Measurements from ENCODE around the gene MUL1.

MUL1 gene

DNA sequence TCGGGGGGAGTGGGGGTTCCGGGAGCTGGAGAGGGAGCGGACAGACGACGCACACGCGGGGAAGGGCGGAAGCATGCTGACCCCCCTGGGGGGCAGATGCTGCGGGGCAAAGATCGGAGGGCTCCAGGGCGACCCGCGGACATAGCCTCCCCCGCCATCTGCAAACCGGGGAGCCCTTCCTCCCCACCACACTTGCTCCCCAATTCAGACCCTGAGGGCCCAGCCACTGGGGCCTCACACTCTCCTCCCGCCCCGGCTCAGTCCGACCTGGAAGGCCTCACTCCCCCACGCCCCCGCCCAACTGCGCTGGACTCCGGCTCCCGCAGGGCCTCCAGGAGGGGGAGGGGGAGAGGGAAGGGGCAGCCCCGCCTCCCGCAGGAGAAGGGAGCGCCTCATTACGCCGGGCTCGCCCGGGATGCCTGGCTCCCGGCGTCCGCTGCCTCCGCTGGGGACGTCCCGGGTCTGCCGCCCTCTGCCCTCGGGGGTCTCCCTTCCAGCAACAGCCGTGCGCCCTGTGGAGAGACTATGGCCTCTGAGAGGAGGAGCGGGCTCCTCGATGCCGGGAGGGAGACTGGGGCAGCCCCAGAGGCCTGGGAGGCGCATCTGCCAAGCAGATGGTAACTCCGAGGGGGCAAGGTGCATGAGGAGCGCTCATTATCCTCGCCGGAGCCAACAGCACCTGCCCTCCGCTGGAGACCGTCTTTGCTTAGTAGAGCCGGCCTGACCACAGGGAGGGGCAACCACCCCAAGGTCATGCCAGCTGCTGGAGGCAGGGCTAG, 21.3 kb downstream of the MUL1 start:
- no peaks in the 10 kb centered on the region for H3K9me3 ChIP-seq (ENCODE audit: insufficient read depth, low read length)
- H3K4me3 ChIP-seq (ENCODE audit: insufficient read depth, low read length, poor library complexity, severe bottlenecking): no peak overlapping the region
- H3K36me3 ChIP-seq (ENCODE audit: low read length): no peaks in the 10 kb centered on the region
- H4K20me1 ChIP-seq (ENCODE audit: low read depth, low read length): no peaks in the 10 kb centered on the region
- H2AFZ ChIP-seq (ENCODE audit: low read depth, low read length, severe bottlenecking): no peak overlapping the region
- H3K9ac ChIP-seq (ENCODE audit: low read length): no peak overlapping the region
- H3K27ac ChIP-seq (ENCODE audit: low read depth, low read length): no peak overlapping the region
- H3K4me2 ChIP-seq (ENCODE audit: low read depth, low read length, poor library complexity, severe bottlenecking): no peak overlapping the region
- H3F3A ChIP-seq (ENCODE audit: insufficient read depth): no peaks in the 10 kb centered on the region
- H3K27me3 ChIP-seq (ENCODE audit: low read length): no peaks in the 10 kb centered on the region; the same call in 1 of the 2 replicates
- H3K9me2 ChIP-seq (replicated peaks; ENCODE audit: insufficient read depth, low read length): no peaks in the 10 kb centered on the region
- H3K79me2 ChIP-seq (ENCODE audit: insufficient read depth, low read length): no peaks in the 10 kb centered on the region
- no peak for TF ChIP-seq EZH2phosphoT487 (conservative IDR thresholded peaks at IDR 0.05; ENCODE audit: low read length)
- TF ChIP-seq, protein P1, sequence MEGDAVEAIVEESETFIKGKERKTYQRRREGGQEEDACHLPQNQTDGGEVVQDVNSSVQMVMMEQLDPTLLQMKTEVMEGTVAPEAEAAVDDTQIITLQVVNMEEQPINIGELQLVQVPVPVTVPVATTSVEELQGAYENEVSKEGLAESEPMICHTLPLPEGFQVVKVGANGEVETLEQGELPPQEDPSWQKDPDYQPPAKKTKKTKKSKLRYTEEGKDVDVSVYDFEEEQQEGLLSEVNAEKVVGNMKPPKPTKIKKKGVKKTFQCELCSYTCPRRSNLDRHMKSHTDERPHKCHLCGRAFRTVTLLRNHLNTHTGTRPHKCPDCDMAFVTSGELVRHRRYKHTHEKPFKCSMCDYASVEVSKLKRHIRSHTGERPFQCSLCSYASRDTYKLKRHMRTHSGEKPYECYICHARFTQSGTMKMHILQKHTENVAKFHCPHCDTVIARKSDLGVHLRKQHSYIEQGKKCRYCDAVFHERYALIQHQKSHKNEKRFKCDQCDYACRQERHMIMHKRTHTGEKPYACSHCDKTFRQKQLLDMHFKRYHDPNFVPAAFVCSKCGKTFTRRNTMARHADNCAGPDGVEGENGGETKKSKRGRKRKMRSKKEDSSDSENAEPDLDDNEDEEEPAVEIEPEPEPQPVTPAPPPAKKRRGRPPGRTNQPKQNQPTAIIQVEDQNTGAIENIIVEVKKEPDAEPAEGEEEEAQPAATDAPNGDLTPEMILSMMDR (IDR thresholded peaks at IDR 0.05; ENCODE audit: insufficient read depth, low read length, poor library complexity, severe bottlenecking): no peak

DNA sequence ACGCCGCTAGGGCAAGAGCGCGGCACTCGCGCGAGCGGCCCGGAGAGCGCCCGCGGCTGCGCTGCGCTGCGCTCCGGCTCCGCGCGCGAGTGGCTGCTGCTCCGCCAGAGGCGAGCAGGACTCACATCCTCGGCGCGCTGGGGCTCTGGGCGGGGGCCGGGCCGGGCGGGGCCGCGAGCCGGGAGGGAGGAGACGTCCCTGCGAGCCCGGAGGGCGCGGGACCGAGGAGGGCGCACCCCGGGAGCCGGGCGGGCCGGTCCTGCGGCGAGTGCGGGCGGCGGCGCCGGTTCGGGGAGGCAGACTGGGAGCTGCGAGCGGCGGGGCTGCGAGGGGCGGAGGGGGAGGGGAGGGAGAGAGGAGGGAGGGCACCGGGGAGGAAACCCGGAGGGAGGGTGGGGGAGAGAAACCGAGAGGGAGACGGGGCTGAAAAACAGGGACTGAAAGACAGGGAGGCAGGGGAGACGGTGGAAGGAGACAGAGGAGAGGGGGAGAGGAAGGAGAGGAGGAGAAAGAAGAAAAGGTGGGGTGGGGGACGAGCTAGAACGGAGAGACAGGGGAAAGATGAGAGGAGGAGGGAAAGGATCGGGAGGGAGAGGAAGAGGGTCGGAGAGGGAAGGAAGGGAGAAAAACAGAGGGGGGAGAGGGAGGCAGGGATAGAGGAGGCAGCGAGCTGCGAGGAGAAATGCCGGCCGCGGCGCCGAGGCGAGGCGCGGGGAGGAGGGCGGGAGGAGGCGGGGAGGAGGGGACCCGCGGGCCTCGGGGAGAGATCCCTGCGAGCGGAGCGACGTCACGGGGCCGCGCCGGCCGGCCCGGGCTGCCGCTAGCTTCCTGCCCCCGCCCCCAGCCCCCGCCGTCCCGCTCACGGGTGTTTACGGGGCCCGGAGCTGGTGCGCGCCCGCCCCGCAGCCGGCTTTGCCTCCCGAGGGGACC, 22.2 kb downstream of the MUL1 start, which contains the start of gene CAMK2N1:
Gene CAMK2N1 (minus strand): TSS at position 684 of the 930 bp plus-strand sequence. CDS start 831 bp downstream, outside the sequence.
- no peaks in the 10 kb centered on the region for H4K20me1 ChIP-seq (ENCODE audit: low read depth, low read length)
- no peaks in the 10 kb centered on the region; the same call in 1 of the 2 replicates for H3K27me3 ChIP-seq (ENCODE audit: low read length)
- no peak within 1 kb of the TSS for H3K9ac ChIP-seq (ENCODE audit: low read length)
- H2AFZ ChIP-seq (ENCODE audit: low read depth, low read length, severe bottlenecking): no peak within 1 kb of the TSS
- TF ChIP-seq EZH2phosphoT487 (conservative IDR thresholded peaks at IDR 0.05; ENCODE audit: low read length): no peak
- TF ChIP-seq, protein P1 (IDR thresholded peaks at IDR 0.05; ENCODE audit: insufficient read depth, low read length, poor library complexity, severe bottlenecking): no peak
- H3K4me2 ChIP-seq (ENCODE audit: low read depth, low read length, poor library complexity, severe bottlenecking): peak within 1 kb of the TSS; percentile 41
- no peaks in the 10 kb centered on the region for H3K9me2 ChIP-seq (replicated peaks; ENCODE audit: insufficient read depth, low read length)
- H3K27ac ChIP-seq (ENCODE audit: low read depth, low read length): no peak within 1 kb of the TSS
- no peaks in the 10 kb centered on the region for H3K79me2 ChIP-seq (ENCODE audit: insufficient read depth, low read length)
- no peak within 1 kb of the TSS for H3K4me3 ChIP-seq (ENCODE audit: insufficient read depth, low read length, poor library complexity, severe bottlenecking)
- H3F3A ChIP-seq (ENCODE audit: insufficient read depth): no peaks in the 10 kb centered on the region
- H3K36me3 ChIP-seq (ENCODE audit: low read length): no peaks in the 10 kb centered on the region
- H3K9me3 ChIP-seq (ENCODE audit: insufficient read depth, low read length): no peaks in the 10 kb centered on the region

DNA sequence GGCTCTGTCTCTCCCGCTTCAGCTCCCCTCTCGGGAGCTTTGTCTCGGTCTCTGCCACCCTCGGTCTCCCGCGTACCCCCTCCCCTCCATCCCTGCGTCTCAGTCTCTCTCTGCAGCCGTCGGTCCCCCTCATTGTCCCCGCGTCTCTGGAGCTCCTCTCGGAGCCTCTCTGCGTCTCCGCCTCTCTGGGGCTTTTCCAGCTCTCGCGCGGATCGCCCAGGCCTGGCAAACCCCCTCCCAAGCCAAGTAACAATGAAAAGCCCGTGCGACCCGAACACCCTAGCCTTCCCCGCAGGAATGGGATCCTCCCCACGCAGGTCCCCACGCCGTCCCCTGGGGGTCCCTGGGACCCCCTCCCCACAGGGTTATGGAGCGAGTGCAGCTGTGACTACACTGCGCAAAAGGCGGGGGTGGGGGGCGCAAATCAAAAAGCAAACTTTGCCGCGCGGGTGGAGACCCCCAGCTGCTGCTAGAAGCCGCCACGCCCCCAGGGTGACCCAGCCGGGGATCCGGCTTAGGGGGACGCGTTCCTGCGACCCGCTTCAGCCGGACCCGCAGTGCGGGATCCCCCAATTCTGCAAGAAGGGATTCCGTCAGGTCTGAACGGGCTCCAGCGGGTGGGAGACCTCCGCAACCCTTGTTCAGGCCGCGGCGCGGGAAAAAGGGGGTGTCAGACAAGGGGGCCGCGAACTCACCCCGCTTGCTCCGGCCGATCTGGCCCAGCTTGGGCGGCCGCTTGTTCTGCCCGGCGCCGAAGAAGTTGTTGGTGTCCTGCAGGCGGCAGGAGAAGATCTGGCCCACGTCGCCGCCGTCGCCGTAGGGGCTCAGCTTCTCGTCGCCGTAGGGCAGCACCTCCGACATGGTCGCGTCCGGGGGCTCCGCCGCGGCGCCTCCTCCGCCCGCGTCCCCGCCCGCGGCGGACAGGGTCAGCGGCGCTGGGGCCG, 23.2 kb downstream of the MUL1 start:
- H3K79me2 ChIP-seq (ENCODE audit: insufficient read depth, low read length): no peaks in the 10 kb centered on the region
- H3K9me2 ChIP-seq (replicated peaks; ENCODE audit: insufficient read depth, low read length): no peaks in the 10 kb centered on the region
- H3K9me3 ChIP-seq (ENCODE audit: insufficient read depth, low read length): no peaks in the 10 kb centered on the region
- no peak overlapping the region for H3K4me2 ChIP-seq (ENCODE audit: low read depth, low read length, poor library complexity, severe bottlenecking)
- H2AFZ ChIP-seq (ENCODE audit: low read depth, low read length, severe bottlenecking): no peak overlapping the region
- no peaks in the 10 kb centered on the region; the same call in 1 of the 2 replicates for H3K27me3 ChIP-seq (ENCODE audit: low read length)
- no peak overlapping the region for H3K4me3 ChIP-seq (ENCODE audit: insufficient read depth, low read length, poor library complexity, severe bottlenecking)
- no peaks in the 10 kb centered on the region for H3F3A ChIP-seq (ENCODE audit: insufficient read depth)
- TF ChIP-seq, protein P1 (IDR thresholded peaks at IDR 0.05; ENCODE audit: insufficient read depth, low read length, poor library complexity, severe bottlenecking): no peak
- no peak for TF ChIP-seq EZH2phosphoT487 (conservative IDR thresholded peaks at IDR 0.05; ENCODE audit: low read length)
- no peak overlapping the region for H3K9ac ChIP-seq (ENCODE audit: low read length)
- H3K36me3 ChIP-seq (ENCODE audit: low read length): no peaks in the 10 kb centered on the region
- H3K27ac ChIP-seq (ENCODE audit: low read depth, low read length): no peak overlapping the region
- no peaks in the 10 kb centered on the region for H4K20me1 ChIP-seq (ENCODE audit: low read depth, low read length)
